RWPE2 (cell line): ENCODE results near the gene GPR146.

Experiments
- ATAC-seq: fragments of 200-7000 bp; cut with Tn5 transposase; 3 replicates; pipeline ENCODE4 v1.9.1; 2021; ENCODE audit warnings: low read depth
- DNase-seq: peaks from one replicate; pipeline ENCODE4 v3.0.0-alpha.2; 2020; ENCODE audit warnings: low spot score
- H3K27ac ChIP-seq: fragments of 450-650 bp; 2 replicates; pipeline ENCODE4 v1.5.1; 2017; ENCODE audit warnings: mild to moderate bottlenecking; ENCODE audit not compliant: poor library complexity, severe bottlenecking
- H3K27me3 ChIP-seq: fragments of 250-450 bp; sonication (Bioruptor Pico); 2 replicates; pipeline ENCODE4 v1.5.1; 2021; ENCODE audit warnings: mild to moderate bottlenecking, moderate library complexity; ENCODE audit not compliant: insufficient read depth, poor library complexity, severe bottlenecking
- H3K36me3 ChIP-seq: fragments of 250-450 bp; sonication (Bioruptor Pico); 2 replicates; pipeline ENCODE4 v1.5.1; 2020; ENCODE audit warnings: low read depth, mild to moderate bottlenecking, moderate library complexity
- H3K4me1 ChIP-seq: fragments of 250-450 bp; sonication (Bioruptor Pico); 2 replicates; pipeline ENCODE4 v1.5.1; 2021; ENCODE audit warnings: mild to moderate bottlenecking, moderate library complexity; ENCODE audit not compliant: insufficient read depth, poor library complexity, severe bottlenecking
- H3K4me3 ChIP-seq: fragments of 250-450 bp; sonication (Bioruptor Pico); 2 replicates; pipeline ENCODE4 v1.5.1; 2021; ENCODE audit warnings: mild to moderate bottlenecking, moderate library complexity; ENCODE audit not compliant: severe bottlenecking
- H3K9me3 ChIP-seq: fragments of 250-450 bp; sonication (Bioruptor Pico); 2 replicates; pipeline ENCODE4 v1.5.1; 2021; ENCODE audit warnings: mild to moderate bottlenecking, moderate library complexity; ENCODE audit not compliant: severe bottlenecking
- TF ChIP-seq, protein P1 (sequence below): fragments of 450-650 bp; IDR thresholded peaks from one replicate; pipeline ENCODE4 v1.5.1; 2017; ENCODE audit warnings: mild to moderate bottlenecking, moderate library complexity; ENCODE audit not compliant: poor library complexity, severe bottlenecking

Gene GPR146

DNA sequence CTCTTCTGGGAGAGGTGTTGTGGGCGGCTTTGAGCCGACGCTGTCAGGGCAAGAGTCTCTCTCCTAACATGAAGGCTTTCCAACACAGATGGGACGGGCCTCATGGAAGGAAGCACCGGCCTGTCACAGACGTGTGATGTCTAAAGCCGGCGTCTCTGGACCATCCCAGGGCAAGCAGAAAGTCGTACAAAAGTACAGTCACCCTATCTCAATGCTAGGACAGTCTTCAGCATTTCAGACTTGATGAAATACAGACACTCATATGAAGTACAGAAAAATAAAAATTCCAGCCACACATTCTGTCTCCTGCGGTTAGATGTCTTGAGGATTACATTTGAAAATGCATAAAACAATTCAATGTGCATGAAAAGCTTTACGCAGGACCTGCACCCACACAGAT, 30.8 kb upstream of the GPR146 start:
- Histone ChIP-seq H3K4me3 (no peak overlapping the region), H3K9me3 (no peaks in the 10 kb centered on the region), H3K27ac (no peak overlapping the region), H3K27me3 (no peaks in the 10 kb centered on the region), H3K4me1 (no peaks in the 10 kb centered on the region), H3K36me3 (peaks cover 10% of the 10 kb centered on the region; the same call in 1 of the 2 replicates)
- DNase-seq (no peak), ATAC-seq (no peak)
- TF ChIP-seq, protein P1, sequence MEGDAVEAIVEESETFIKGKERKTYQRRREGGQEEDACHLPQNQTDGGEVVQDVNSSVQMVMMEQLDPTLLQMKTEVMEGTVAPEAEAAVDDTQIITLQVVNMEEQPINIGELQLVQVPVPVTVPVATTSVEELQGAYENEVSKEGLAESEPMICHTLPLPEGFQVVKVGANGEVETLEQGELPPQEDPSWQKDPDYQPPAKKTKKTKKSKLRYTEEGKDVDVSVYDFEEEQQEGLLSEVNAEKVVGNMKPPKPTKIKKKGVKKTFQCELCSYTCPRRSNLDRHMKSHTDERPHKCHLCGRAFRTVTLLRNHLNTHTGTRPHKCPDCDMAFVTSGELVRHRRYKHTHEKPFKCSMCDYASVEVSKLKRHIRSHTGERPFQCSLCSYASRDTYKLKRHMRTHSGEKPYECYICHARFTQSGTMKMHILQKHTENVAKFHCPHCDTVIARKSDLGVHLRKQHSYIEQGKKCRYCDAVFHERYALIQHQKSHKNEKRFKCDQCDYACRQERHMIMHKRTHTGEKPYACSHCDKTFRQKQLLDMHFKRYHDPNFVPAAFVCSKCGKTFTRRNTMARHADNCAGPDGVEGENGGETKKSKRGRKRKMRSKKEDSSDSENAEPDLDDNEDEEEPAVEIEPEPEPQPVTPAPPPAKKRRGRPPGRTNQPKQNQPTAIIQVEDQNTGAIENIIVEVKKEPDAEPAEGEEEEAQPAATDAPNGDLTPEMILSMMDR = no peak

DNA sequence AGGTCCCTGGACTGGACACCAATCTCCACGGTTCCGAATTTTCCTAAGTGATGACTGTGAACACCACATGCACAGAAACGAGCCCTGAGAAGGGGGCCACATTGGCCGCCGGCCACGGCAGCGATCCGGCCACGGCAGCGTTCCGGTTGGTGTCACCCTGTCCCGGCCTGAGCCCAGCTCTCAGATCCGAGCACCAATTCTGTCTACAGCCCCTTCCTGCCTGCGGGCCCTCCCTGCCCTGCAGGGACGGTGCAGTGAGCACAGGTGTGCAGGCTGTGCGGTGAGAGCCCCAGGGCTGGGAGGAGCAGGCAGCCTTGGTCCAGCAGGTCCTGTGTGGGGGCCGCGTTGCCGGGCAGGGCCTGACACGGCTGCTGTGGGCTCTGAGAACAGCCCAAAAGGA, 29.7 kb upstream of the GPR146 start:
- TF ChIP-seq, protein P1 = no peak
- H3K4me3 ChIP-seq = no peak overlapping the region
- H3K36me3 ChIP-seq = peaks cover 3% of the 10 kb centered on the region; the same call in 1 of the 2 replicates
- H3K27ac ChIP-seq = no peak overlapping the region
- no peak for DNase-seq
- ATAC-seq = no peak
- no peaks in the 10 kb centered on the region for H3K4me1 ChIP-seq
- no peaks in the 10 kb centered on the region for H3K9me3 ChIP-seq
- no peaks in the 10 kb centered on the region for H3K27me3 ChIP-seq

DNA sequence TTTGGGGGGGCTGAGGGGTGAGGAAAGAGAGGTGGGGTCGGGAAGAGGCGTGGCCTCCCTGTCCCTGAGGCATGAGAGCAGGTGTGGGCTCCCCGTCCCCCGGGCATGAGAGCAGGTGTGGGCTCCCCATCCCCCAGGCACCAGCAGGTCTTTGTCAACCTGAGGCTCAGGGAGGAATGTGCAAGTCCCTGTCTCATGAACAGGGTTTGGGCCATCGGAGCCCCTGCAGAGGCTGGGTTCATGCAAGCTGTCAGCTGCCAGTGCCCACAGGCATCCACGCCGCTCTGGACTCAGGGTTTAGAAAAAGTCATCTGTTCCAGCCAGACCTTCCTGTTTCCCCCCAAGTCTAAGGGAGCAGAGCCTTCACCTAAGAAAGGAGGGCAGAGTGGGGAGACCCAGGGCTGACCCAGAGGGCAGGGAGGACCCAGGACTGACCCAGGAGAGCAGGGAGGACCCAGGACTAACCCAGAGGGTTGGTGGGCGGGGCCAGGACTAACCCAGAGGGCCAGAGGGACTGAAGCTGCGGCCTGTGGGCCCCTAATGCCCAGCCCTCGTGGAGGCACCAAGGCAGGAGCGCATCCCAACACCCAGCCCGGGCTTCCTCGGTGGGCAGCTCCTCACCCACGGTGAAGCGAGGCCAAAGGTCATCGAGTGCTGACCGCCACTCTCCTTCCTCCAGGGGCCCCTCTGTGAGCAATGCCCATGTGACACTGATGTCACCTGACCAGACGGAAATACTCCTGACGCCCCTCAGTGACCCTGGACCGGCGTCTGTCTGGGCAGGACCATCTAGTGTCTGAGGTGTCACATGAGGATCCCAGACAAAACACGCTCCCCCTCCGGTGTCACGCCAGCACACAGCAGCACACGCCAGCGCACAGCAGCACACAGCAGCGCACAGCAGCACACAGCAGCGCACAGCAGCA, 28.9 kb upstream of the GPR146 start:
- no peaks in the 10 kb centered on the region for H3K27me3 ChIP-seq
- TF ChIP-seq, protein P1 = no peak
- no peak for ATAC-seq
- H3K36me3 ChIP-seq = no peaks in the 10 kb centered on the region; the same call in 1 of the 2 replicates
- no peak for DNase-seq
- H3K27ac ChIP-seq = no peak overlapping the region
- H3K4me1 ChIP-seq = no peaks in the 10 kb centered on the region
- no peaks in the 10 kb centered on the region for H3K9me3 ChIP-seq
- no peak overlapping the region for H3K4me3 ChIP-seq

DNA sequence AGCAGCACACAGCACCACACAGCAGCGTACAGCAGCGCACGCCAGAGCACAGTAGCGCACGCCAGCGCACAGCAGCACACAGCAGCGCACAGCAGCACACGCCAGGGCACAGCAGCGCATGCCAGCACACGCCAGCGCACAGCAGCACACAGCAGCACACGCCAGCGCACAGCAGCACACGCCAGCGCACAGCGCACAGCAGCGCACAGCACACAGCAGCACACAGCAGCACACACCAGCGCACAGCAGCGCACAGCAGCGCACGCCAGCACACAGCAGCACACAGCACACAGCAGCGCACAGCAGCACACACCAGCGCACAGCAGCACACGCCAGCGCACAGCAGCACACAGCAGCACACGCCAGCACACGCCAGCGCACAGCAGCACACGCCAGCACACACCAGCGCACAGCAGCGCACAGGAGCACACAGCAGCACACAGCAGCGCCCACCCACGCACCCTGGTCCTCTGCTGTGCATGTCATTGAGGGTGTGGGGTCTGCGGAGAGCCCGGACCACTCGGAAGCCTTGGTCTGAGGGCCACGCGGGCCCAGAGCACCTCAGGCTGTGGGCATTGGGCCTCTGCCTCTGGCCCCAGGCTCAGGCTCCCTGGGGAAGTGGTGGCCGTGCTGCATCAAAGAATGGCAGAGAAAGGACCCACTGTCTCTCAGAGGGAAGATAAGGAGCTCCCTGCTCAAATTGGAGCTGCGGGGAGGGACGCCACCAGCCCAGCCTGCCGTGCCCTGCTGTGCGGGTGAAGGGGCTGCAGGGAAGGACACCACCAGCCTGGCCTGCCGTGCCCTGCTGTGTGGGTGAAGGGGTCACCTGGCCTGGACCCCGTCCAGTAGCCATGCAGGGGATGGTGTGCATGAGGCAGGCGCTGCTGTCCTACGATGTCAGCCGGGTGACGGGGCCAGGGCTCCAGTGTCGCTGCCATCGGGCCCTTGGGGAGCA, 27.5 kb upstream of the GPR146 start:
- no peak for DNase-seq
- no peaks in the 10 kb centered on the region for H3K9me3 ChIP-seq
- H3K27ac ChIP-seq = no peak overlapping the region
- no peak for ATAC-seq
- TF ChIP-seq, protein P1 = no peak
- no peaks in the 10 kb centered on the region for H3K27me3 ChIP-seq
- H3K4me3 ChIP-seq = no peak overlapping the region
- no peaks in the 10 kb centered on the region for H3K4me1 ChIP-seq
- H3K36me3 ChIP-seq = no peaks in the 10 kb centered on the region; the same call in 1 of the 2 replicates
